ENCODE measurements around the gene PCK2.
A peak's percentile ranks its signal among the peaks of the same experiment; 100 is the strongest.

The PCK2 gene

DNA sequence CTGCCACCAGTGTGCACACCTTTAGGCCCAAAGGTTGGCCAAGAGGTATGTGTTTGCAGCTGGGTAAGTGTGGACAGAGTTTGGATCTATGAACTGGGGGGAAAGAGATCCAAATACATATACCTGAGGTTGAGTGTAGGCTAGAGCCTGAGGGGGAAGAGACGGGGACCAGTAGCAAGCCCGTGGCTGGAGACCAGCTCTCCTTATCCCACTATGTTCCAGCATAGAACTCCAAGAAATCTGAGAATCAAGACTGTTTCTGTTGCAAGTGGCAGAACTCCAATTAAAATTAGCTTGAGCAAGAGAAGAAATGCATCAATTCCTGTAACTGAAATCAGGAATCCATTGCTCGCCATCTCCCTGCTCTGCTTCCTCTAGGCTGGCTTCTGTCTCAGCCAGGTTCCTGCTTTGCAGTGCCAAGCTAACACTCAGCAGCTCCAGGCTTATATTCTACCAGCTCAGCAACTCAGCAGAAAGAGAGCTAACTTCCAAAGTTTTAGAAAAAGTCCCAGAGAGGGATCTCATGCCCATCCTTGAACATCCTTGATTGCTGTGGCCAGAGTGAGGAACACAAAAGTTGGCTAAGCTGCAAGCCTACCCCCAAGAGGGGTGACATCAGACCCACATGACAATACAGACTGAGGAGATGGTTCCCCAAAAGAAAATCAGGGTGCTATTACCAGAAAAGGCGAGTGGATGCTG, 1.5 kb upstream of the PCK2 start:
- Histone ChIP-seq H3K4me1 (ENCODE audit: control insufficient read depth in 1 of 2, insufficient read depth in 1 of 2, low read depth in 1 of 2, low read length in 1 of 2) (peaks cover 11 to 14% of the 10 kb centered on the region in 2 experiments), H3K9me3 (no peaks in the 10 kb centered on the region), H3K4me3 (ENCODE audit: low read depth in 1 of 2, low read length in 1 of 2) (no peak overlapping the region), H3K27ac (no peak overlapping the region), H3K36me3 (no peaks in the 10 kb centered on the region), H3K27me3 (peaks cover 34% of the 10 kb centered on the region)
- TF ChIP-seq, protein P1, sequence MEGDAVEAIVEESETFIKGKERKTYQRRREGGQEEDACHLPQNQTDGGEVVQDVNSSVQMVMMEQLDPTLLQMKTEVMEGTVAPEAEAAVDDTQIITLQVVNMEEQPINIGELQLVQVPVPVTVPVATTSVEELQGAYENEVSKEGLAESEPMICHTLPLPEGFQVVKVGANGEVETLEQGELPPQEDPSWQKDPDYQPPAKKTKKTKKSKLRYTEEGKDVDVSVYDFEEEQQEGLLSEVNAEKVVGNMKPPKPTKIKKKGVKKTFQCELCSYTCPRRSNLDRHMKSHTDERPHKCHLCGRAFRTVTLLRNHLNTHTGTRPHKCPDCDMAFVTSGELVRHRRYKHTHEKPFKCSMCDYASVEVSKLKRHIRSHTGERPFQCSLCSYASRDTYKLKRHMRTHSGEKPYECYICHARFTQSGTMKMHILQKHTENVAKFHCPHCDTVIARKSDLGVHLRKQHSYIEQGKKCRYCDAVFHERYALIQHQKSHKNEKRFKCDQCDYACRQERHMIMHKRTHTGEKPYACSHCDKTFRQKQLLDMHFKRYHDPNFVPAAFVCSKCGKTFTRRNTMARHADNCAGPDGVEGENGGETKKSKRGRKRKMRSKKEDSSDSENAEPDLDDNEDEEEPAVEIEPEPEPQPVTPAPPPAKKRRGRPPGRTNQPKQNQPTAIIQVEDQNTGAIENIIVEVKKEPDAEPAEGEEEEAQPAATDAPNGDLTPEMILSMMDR (IDR thresholded peaks at IDR 0.05): no peak

DNA sequence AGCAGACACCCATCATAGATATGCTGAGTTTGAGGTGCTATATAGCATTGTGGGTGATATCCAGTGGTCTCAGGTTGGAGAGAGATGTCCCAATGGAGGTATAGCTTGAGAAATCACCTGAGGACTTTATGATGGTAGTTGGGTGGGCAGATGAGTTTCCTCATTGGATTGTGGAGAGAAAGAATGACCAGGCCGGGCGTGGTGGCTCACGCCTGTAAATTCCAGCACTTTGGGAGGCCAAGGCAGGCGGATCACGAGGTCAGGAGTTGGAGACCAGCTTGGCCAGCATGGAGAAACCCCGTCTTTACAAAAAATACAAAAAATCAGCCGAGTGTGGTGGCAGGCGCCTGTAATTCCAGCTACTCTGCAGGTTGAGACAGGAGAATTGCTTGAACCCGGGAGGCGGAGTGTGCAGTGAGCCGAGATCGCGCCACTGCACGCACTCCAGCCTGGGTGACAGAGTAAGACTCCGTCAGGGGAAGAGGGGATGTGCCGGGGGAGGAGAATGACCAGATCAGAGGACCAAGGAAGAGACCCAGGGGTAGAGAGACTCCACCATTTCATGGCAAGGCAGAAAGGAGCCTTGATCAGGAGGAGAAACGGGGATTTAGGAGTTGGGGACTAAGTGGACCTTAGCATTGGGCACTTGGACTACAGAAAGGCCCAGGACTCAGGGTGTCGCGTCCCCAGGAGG, 757 bp upstream of the PCK2 start:
- peak overlapping the region; percentile 74 to 99 for H3K4me3 ChIP-seq (ENCODE audit: low read depth in 1 of 2, low read length in 1 of 2)
- H3K9me3 ChIP-seq: no peaks in the 10 kb centered on the region
- TF ChIP-seq, protein P1 (IDR thresholded peaks at IDR 0.05): no peak
- peaks cover 11 to 14% of the 10 kb centered on the region in 2 experiments for H3K4me1 ChIP-seq (ENCODE audit: control insufficient read depth in 1 of 2, insufficient read depth in 1 of 2, low read depth in 1 of 2, low read length in 1 of 2)
- no peaks in the 10 kb centered on the region for H3K36me3 ChIP-seq
- H3K27me3 ChIP-seq: peaks cover 38% of the 10 kb centered on the region
- H3K27ac ChIP-seq: peak overlapping the region; percentile 81

- peak overlapping the region; percentile 74 to 99 for H3K4me3 ChIP-seq (ENCODE audit: low read depth in 1 of 2, low read length in 1 of 2)
- H3K9me3 ChIP-seq: no peaks in the 10 kb centered on the region
- TF ChIP-seq, protein P1 (IDR thresholded peaks at IDR 0.05): no peak
- H3K27me3 ChIP-seq: peaks cover 38% of the 10 kb centered on the region
- peak overlapping the region; percentile 81 for H3K27ac ChIP-seq
- no peaks in the 10 kb centered on the region for H3K36me3 ChIP-seq
- H3K4me1 ChIP-seq (ENCODE audit: control insufficient read depth in 1 of 2, insufficient read depth in 1 of 2, low read depth in 1 of 2, low read length in 1 of 2): peaks cover 13 to 14% of the 10 kb centered on the region in 2 experiments
Observed at GRCh38 chr14:24094841-24095270, 745 bp downstream of the PCK2 start.

DNA sequence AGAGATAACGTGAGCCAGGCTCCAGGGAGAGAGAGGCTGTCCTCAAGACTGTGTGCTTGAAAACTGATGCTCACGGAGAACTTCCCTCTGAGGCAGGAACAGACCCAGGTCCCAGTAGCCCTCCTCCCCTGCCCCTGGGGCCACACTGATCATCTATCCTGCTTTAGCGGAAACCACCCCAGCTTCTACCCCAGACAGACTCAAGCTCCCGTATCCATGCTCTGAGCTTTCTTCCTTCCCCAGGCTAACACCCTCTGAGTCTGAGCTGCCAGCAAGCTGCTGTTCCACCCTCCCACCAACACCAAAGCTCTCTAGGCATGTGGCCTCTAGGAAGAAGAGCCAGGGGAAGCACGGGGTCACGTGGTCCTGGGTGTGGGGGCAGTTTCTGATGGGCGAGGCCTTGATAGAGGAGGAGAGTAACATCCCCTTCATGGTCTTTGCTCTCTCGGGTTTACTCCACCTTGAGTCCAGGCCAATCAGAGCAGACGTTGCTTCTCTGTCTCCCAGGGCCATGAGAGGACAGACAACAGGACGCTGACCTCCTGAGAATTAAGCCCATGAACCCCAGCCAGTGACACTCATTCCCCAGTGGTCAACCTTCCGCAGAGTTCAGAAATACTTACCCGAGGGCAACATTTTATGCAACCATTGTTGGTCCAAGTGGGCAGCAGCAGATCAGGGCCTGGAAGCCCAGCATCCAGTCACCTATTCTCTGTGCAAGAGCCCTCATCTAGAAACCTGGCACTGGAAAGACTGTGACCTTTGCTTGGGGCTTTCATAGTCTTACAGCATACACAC, 1.4 kb downstream of the PCK2 start:
- Histone ChIP-seq H3K9me3 (no peaks in the 10 kb centered on the region), H3K27ac (peak overlapping the region; percentile 81), H3K36me3 (no peaks in the 10 kb centered on the region), H3K4me3 (ENCODE audit: low read depth in 1 of 2, low read length in 1 of 2) (peak overlapping the region in 1 of 2 experiments; percentile 99), H3K27me3 (peaks cover 38% of the 10 kb centered on the region), H3K4me1 (ENCODE audit: control insufficient read depth in 1 of 2, insufficient read depth in 1 of 2, low read depth in 1 of 2, low read length in 1 of 2) (peaks cover 19 to 20% of the 10 kb centered on the region in 2 experiments)
- TF ChIP-seq, protein P1 (IDR thresholded peaks at IDR 0.05): no peak

DNA sequence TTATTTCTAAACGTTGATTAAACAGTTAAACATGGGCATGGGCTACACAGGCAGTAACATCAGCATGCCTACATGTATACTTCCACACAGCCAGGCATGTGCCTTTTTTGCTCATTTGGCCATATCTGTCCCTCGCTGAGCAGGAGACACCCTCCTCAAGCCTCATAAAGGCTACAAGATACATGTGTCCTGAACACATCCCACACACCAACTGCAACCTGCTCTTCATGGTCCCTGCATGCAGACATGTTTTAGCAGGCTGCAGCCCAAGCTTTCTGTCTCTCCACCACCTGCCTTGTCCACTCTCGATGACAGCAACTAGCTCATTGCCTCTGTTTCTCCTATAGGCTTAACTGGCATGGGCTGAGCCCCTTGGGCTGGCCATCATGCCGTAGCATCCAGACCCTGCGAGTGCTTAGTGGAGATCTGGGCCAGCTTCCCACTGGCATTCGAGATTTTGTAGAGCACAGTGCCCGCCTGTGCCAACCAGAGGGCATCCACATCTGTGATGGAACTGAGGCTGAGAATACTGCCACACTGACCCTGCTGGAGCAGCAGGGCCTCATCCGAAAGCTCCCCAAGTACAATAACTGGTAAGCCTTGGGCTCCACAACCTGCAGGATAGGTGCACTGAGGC, 2.6 kb downstream of the PCK2 start:
- no peak overlapping the region for H3K4me3 ChIP-seq (ENCODE audit: low read depth in 1 of 2, low read length in 1 of 2)
- H3K27me3 ChIP-seq: peaks cover 49% of the 10 kb centered on the region
- TF ChIP-seq, protein P1 (IDR thresholded peaks at IDR 0.05): no peak
- no peaks in the 10 kb centered on the region for H3K36me3 ChIP-seq
- peaks cover 19 to 20% of the 10 kb centered on the region in 2 experiments for H3K4me1 ChIP-seq (ENCODE audit: control insufficient read depth in 1 of 2, insufficient read depth in 1 of 2, low read depth in 1 of 2, low read length in 1 of 2)
- H3K9me3 ChIP-seq: no peaks in the 10 kb centered on the region
- no peak overlapping the region for H3K27ac ChIP-seq

All from neutrophil (primary cell).